NK-92 treated with Interleukin-12 subunit alpha and Interleukin-12 subunit beta, amount 100 ng/mL, for 24 hours (cell line): Measurements from ENCODE around the gene RECQL5.
"Not testable (repeated sequence)": the region's sequence is repeated elsewhere in the genome, so short reads cannot be mapped to it uniquely, and the experiment has no call there.

Experiments used
- DNase-seq: peaks from one replicate; lab custom pipeline; 2025; lab: John Stamatoyannopoulos, UW

RECQL5 gene

GRCh38 chr17:75592348-75593020 lies 74.5 kb downstream of the RECQL5 start:
- no peak for DNase-seq

GRCh38 chr17:75591722-75592302 lies 75.1 kb downstream of the RECQL5 start:
- no peak for DNase-seq

GRCh38 chr17:75590849-75591721 lies 75.9 kb downstream of the RECQL5 start:
- DNase-seq: no peak

GRCh38 chr17:75590314-75590761 lies 76.6 kb downstream of the RECQL5 start:
- no peak for DNase-seq

- DNase-seq: no peak
These were observed 77.0 kb downstream of the RECQL5 start for GRCh38 chr17:75589919-75590303.

GRCh38 chr17:75589012-75589918 lies 77.7 kb downstream of the RECQL5 start:
- peak; percentile 90 for DNase-seq

- no peak for DNase-seq
These were observed 78.3 kb downstream of the RECQL5 start for GRCh38 chr17:75588596-75589011.

GRCh38 chr17:75587675-75588595 lies 79.0 kb downstream of the RECQL5 start, which contains the start of gene MYO15B:
Gene MYO15B, plus strand, starts transcription at chr17:75587800. Its CDS starts 258 bp downstream, at chr17:75588058.
- DNase-seq: no peak

- no peak for DNase-seq
These were observed 82.1 kb downstream of the RECQL5 start for GRCh38 chr17:75584849-75585175.

GRCh38 chr17:75583197-75583596 lies 83.8 kb downstream of the RECQL5 start:
- DNase-seq: not testable (repeated sequence)

GRCh38 chr17:75581121-75581725 lies 85.7 kb downstream of the RECQL5 start:
- DNase-seq: not testable (repeated sequence)
